Osteoblast (primary cell): Measurements from ENCODE around the gene RFPL2. TPM values are rescaled to one million over a fixed set of nuclear protein-coding genes. Genes with fewer than 3 reads are reported as not detected.

ENCODE experiments used
- DNase-seq: peaks from one replicate; pipeline ENCODE4 v3.0.0; 2011; ENCODE audit warnings: low spot score, mixed read lengths; ENCODE audit not compliant: insufficient read length; ENCODE audit errors: missing footprints
- H2AFZ ChIP-seq: 2 replicates; pipeline ENCODE4 v1.6.0; 2011; ENCODE audit warnings: mild to moderate bottlenecking, low read length
- H3K27ac ChIP-seq: 2 replicates; pipeline ENCODE4 v1.5.1; 2011; ENCODE audit warnings: mild to moderate bottlenecking, low read depth, low read length, moderate library complexity
- H3K27me3 ChIP-seq: 2 replicates; pipeline ENCODE4 v1.6.0; 2012; ENCODE audit warnings: mild to moderate bottlenecking, control low read depth, inconsistent platforms, low read length, moderate library complexity; ENCODE audit not compliant: insufficient read depth
- H3K36me3 ChIP-seq: 2 replicates; pipeline ENCODE4 v1.5.1; 2011; ENCODE audit warnings: mild to moderate bottlenecking, low read length, control low read depth, moderate library complexity; ENCODE audit not compliant: insufficient read depth
- H3K4me1 ChIP-seq: 2 replicates; pipeline ENCODE4 v1.5.1; 2011; ENCODE audit warnings: mild to moderate bottlenecking, low read length, control low read depth, moderate library complexity; ENCODE audit not compliant: insufficient read depth
- H3K4me2 ChIP-seq: 2 replicates; pipeline ENCODE4 v1.6.0; 2011; ENCODE audit warnings: mild to moderate bottlenecking, low read length; ENCODE audit not compliant: insufficient read depth
- H3K4me3 ChIP-seq: fragments of 200-600 bp; sonication (generic); 3 replicates; pipeline ENCODE4 v1.5.1; 2012; ENCODE audit warnings: mild to moderate bottlenecking, low read length, inconsistent platforms; ENCODE audit not compliant: insufficient read depth
- H3K79me2 ChIP-seq: 2 replicates; pipeline ENCODE4 v1.6.0; 2012; ENCODE audit warnings: mild to moderate bottlenecking, low read length, control low read depth, inconsistent platforms; ENCODE audit not compliant: insufficient read depth
- H3K9me3 ChIP-seq: 2 replicates; pipeline ENCODE4 v1.5.1; 2011; ENCODE audit warnings: low read depth, low read length, control low read depth
- H4K20me1 ChIP-seq: 2 replicates; pipeline ENCODE4 v1.6.0; 2012; ENCODE audit warnings: mild to moderate bottlenecking, low read length, control low read depth; ENCODE audit not compliant: insufficient read depth
- CTCF ChIP-seq: IDR thresholded peaks from 2 replicates; pipeline ENCODE4 v1.5.1; 2011; ENCODE audit warnings: mild to moderate bottlenecking, low read depth, low read length, moderate library complexity; ENCODE audit errors: extremely low read depth
- total RNA-seq: library from RNA; depleted of rRNA; stranded (reverse); fragments of >200 nt; gene quantifications from 2 replicates; pipeline ENCODE4 v1.2.3, GENCODE V29; 2012

The RFPL2 gene
- total RNA-seq, 1 donor = not detected

- Histone ChIP-seq H3K27ac (no peak overlapping the region), H3K27me3 (no peaks in the 10 kb centered on the region), H4K20me1 (no peaks in the 10 kb centered on the region), H3K79me2 (no peaks in the 10 kb centered on the region), H3K9me3 (no peaks in the 10 kb centered on the region), H3K4me2 (no peak overlapping the region), H3K36me3 (no peaks in the 10 kb centered on the region), H3K4me1 (no peaks in the 10 kb centered on the region), H3K4me3 (no peak overlapping the region), H2AFZ (no peak overlapping the region)
- no peak for DNase-seq
- TF ChIP-seq CTCF = no peak
Measured at GRCh38 chr22:32216911-32217310, 12.0 kb upstream of the RFPL2 start.

GRCh38 chr22:32211011-32211410 is 6.1 kb upstream of the RFPL2 start:
- Histone ChIP-seq H4K20me1 (no peaks in the 10 kb centered on the region), H3K4me1 (no peaks in the 10 kb centered on the region), H3K9me3 (no peaks in the 10 kb centered on the region), H3K27ac (no peak overlapping the region), H3K4me2 (no peak overlapping the region), H3K27me3 (no peaks in the 10 kb centered on the region), H3K36me3 (no peaks in the 10 kb centered on the region), H3K79me2 (no peaks in the 10 kb centered on the region), H3K4me3 (no peak overlapping the region), H2AFZ (no peak overlapping the region)
- DNase-seq = peak; percentile 30
- no peak for TF ChIP-seq CTCF

- no peaks in the 10 kb centered on the region for H3K36me3 ChIP-seq
Measured at GRCh38 chr22:32208681-32209080, 3.8 kb upstream of the RFPL2 start.

GRCh38 chr22:32207971-32208480 is 3.2 kb upstream of the RFPL2 start:
- no peak for TF ChIP-seq CTCF
- H3K79me2 ChIP-seq = no peaks in the 10 kb centered on the region
- no peaks in the 10 kb centered on the region for H3K9me3 ChIP-seq
- no peak for DNase-seq
- H3K4me3 ChIP-seq = no peak overlapping the region
- no peak overlapping the region for H3K4me2 ChIP-seq
- no peak overlapping the region for H3K27ac ChIP-seq
- no peaks in the 10 kb centered on the region for H3K36me3 ChIP-seq
- peaks cover 3% of the 10 kb centered on the region for H3K4me1 ChIP-seq
- no peaks in the 10 kb centered on the region for H4K20me1 ChIP-seq
- H3K27me3 ChIP-seq = peaks cover 14% of the 10 kb centered on the region
- no peak overlapping the region for H2AFZ ChIP-seq

More at GRCh38 chr22:32208681-32209080, 3.8 kb upstream of the RFPL2 start:
- H2AFZ ChIP-seq = no peak overlapping the region
- no peak overlapping the region for H3K27ac ChIP-seq
- no peaks in the 10 kb centered on the region for H4K20me1 ChIP-seq
- H3K9me3 ChIP-seq = no peaks in the 10 kb centered on the region
- H3K27me3 ChIP-seq = peaks cover 7% of the 10 kb centered on the region
- no peaks in the 10 kb centered on the region for H3K79me2 ChIP-seq
- H3K4me1 ChIP-seq = peaks cover 3% of the 10 kb centered on the region
- no peak overlapping the region for H3K4me3 ChIP-seq
- H3K4me2 ChIP-seq = no peak overlapping the region
- DNase-seq = peak; percentile 31
- no peak for TF ChIP-seq CTCF
